Measurements from ENCODE around the gene HOXD4.

DNA sequence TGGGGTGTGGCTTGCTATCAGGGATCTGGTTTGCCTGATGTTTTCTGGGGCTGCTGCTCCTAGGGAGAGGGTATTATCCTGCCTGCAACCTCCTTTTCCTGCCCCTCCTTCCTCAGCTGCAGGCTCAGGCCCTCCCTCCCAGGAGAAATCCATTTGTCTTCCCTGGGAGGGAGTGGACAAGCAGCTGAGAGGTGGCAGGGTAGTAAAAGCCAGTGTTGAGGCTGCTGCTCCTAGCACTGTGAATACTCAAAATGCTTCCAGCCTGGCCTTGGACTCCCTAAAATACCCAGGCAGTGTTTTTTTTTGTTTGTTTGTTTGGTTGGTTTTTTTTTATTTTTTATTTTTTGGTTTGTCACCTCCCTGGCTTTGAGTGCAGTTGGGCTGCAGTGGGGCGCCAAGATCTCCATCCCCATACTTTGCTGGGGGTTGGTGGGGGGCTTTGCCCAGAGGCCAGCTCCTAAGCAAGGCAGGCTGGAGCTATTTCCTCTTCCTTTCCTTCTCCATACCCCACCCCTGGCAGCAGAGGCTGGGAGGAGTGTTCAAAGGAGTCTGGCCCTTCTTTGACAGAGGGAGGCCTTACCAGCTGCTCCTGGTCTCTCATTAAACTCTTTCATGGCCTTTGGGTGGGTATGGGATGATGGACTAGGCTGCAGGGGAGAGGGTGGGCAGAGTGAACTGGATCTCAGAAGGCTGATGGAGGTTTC lies 19.4 kb downstream of the HOXD4 start:
- TF ChIP-seq POLR2A (IDR thresholded peaks at IDR 0.05) = no peak
- TF ChIP-seq CTCF (IDR thresholded peaks at IDR 0.05) = no peak
